HG03378 (cell line): ENCODE measurements around the gene PPM1L.
"Not testable (repeated sequence)": the region's sequence is repeated elsewhere in the genome, so short reads cannot be mapped to it uniquely, and the experiment has no call there.

ENCODE experiments used
- ATAC-seq: cut with Tn5 transposase; IDR thresholded peaks from one replicate; pipeline ENCODE4 v1.9.1; 2021; ENCODE audit warnings: mild to moderate bottlenecking, moderate library complexity; ENCODE audit not compliant: unreplicated experiment

The PPM1L gene

GRCh38 chr3:160973067-160973809 lies 217.2 kb downstream of the PPM1L start:
- ATAC-seq: no peak

- no peak for ATAC-seq
These were observed 221.7 kb downstream of the PPM1L start for GRCh38 chr3:160977773-160978172.

GRCh38 chr3:160980740-160981139 lies 224.7 kb downstream of the PPM1L start:
- peak; percentile 75 for ATAC-seq

- ATAC-seq: peak; percentile 88
These were observed 225.3 kb downstream of the PPM1L start for GRCh38 chr3:160981217-160981938.

GRCh38 chr3:160982491-160982890 lies 226.5 kb downstream of the PPM1L start:
- ATAC-seq: no peak

- not testable (repeated sequence) for ATAC-seq
These were observed 227.9 kb downstream of the PPM1L start for GRCh38 chr3:160983900-160984299.

- ATAC-seq: no peak
These were observed 230.0 kb downstream of the PPM1L start for GRCh38 chr3:160986069-160986468.

- ATAC-seq: peak; percentile 69
These were observed 232.2 kb downstream of the PPM1L start for GRCh38 chr3:160987982-160988964.

- no peak for ATAC-seq
These were observed 234.4 kb downstream of the PPM1L start for GRCh38 chr3:160990446-160990845.

GRCh38 chr3:160992712-160993111 lies 236.7 kb downstream of the PPM1L start:
- ATAC-seq: no peak

- ATAC-seq: no peak
These were observed 240.8 kb downstream of the PPM1L start for GRCh38 chr3:160996811-160997210.

GRCh38 chr3:160998581-160998980 lies 242.6 kb downstream of the PPM1L start:
- no peak for ATAC-seq

GRCh38 chr3:160999274-160999673 lies 243.2 kb downstream of the PPM1L start:
- ATAC-seq: no peak

GRCh38 chr3:161008086-161008485 lies 252.1 kb downstream of the PPM1L start:
- no peak for ATAC-seq

- ATAC-seq: not testable (repeated sequence)
These were observed 254.1 kb downstream of the PPM1L start for GRCh38 chr3:161010151-161010550.

- no peak for ATAC-seq
These were observed 259.1 kb downstream of the PPM1L start for GRCh38 chr3:161014843-161015749.

- no peak for ATAC-seq
These were observed 260.6 kb downstream of the PPM1L start for GRCh38 chr3:161016417-161017313.

GRCh38 chr3:161017971-161018370 lies 261.9 kb downstream of the PPM1L start:
- no peak for ATAC-seq

GRCh38 chr3:161020256-161020655 lies 264.2 kb downstream of the PPM1L start:
- ATAC-seq: no peak
